ENCODE data around the gene ACP5.
A peak's percentile ranks its signal among the peaks of the same experiment; 100 is the strongest.
"Not testable (repeated sequence)": the region's sequence is repeated elsewhere in the genome, so short reads cannot be mapped to it uniquely, and the experiment has no call there.

ACP5 gene

DNA sequence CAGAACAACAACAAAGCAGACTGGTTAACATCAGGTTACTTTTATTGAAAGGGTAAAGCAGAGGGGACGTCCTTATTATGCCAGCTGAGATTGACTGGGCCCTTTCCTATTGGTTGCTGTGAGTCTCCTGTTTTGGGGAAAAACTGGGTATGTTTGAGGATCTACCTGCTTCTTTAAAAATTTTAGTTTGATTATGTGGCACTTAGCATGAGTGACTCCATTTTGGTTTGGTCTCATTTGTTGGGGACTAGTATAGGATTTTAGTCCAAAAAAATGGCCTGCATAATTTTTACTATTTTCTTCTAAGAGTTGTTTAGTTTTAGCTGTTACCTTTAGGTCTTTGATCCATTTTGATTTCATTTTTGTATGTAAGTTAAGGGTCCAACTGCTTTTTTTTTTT, 34.3 kb upstream of the ACP5 start:
- Histone ChIP-seq H4K20me1 (ENCODE audit: control insufficient read depth, insufficient read depth, low read depth, low read length) (no peaks in the 10 kb centered on the region), H3K79me2 (ENCODE audit: control insufficient read depth, low read length) (peaks cover 5% of the 10 kb centered on the region; the same call in 1 of the 2 replicates), H3K27ac (ENCODE audit: low read depth, low read length) (no peak overlapping the region), H3K4me2 (ENCODE audit: low read length) (no peak overlapping the region), H3K9me2 (replicated peaks; ENCODE audit: control insufficient read depth, low read length) (no peaks in the 10 kb centered on the region), H3K27me3 (ENCODE audit: control insufficient read depth, low read length) (no peaks in the 10 kb centered on the region), H3K4me1 (ENCODE audit: control insufficient read depth, low read length) (no peaks in the 10 kb centered on the region), H3F3A (ENCODE audit: control insufficient read depth, insufficient read depth) (no peaks in the 10 kb centered on the region), H3K9me3 (ENCODE audit: control insufficient read depth, insufficient read depth, low read length) (peaks cover 6% of the 10 kb centered on the region; the same call in 1 of the 2 replicates), H3K36me3 (ENCODE audit: control insufficient read depth, low read length) (peaks cover 24% of the 10 kb centered on the region), H3K4me3 (ENCODE audit: low read length) (no peak overlapping the region)
- TF ChIP-seq, protein P1, sequence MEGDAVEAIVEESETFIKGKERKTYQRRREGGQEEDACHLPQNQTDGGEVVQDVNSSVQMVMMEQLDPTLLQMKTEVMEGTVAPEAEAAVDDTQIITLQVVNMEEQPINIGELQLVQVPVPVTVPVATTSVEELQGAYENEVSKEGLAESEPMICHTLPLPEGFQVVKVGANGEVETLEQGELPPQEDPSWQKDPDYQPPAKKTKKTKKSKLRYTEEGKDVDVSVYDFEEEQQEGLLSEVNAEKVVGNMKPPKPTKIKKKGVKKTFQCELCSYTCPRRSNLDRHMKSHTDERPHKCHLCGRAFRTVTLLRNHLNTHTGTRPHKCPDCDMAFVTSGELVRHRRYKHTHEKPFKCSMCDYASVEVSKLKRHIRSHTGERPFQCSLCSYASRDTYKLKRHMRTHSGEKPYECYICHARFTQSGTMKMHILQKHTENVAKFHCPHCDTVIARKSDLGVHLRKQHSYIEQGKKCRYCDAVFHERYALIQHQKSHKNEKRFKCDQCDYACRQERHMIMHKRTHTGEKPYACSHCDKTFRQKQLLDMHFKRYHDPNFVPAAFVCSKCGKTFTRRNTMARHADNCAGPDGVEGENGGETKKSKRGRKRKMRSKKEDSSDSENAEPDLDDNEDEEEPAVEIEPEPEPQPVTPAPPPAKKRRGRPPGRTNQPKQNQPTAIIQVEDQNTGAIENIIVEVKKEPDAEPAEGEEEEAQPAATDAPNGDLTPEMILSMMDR (IDR thresholded peaks at IDR 0.05; ENCODE audit: low read depth, low read length, poor library complexity, severe bottlenecking): no peak
- no peak for TF ChIP-seq EZH2phosphoT487 (IDR thresholded peaks at IDR 0.05; ENCODE audit: borderline replicate concordance, low read length)

DNA sequence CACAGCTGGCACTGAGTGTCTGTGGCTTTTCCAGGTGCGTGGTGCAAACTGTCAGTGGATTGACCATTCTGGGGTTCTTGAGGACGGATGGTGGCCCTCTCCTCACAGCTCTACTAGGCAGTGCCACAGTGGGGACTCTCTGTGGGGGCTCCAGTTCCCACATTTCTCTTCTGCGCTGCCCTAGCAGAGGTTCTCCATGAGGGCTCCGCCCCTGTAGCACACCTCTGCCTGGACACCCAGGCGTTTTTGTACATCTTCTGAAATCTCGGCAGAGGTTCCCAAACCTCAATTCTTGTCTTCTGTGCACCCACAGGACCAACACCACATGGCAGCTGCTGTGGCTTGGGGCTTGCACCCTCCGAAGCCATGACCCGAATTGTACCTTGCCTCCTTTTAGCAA, 29.0 kb upstream of the ACP5 start:
- Histone ChIP-seq H3K36me3 (ENCODE audit: control insufficient read depth, low read length) (peaks cover 42% of the 10 kb centered on the region), H4K20me1 (ENCODE audit: control insufficient read depth, insufficient read depth, low read depth, low read length) (no peaks in the 10 kb centered on the region)

DNA sequence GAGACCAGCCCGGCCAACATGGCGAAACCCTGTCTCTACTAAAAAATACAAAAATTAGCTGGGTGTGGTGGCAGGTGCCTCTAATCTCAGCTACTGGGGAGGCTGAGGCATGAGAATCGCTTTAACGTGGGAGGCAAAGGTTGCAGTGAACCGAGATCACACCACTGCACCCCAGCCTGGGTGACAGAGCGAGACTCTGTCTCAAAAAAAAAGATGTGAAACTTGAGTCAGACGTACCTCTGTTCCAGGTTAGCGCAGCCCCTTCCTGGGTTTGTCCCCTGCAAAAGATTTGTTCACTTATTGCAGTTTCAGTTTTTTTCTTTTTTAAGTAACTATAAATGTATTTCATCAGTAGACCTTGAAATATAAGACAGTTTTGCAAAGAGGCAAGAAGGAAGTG, 22.3 kb upstream of the ACP5 start:
- not testable (repeated sequence) for H3K27me3 ChIP-seq (ENCODE audit: control insufficient read depth, low read length); H3K9me3 ChIP-seq (ENCODE audit: control insufficient read depth, insufficient read depth, low read length); H4K20me1 ChIP-seq (ENCODE audit: control insufficient read depth, insufficient read depth, low read depth, low read length); H3F3A ChIP-seq (ENCODE audit: control insufficient read depth, insufficient read depth); H3K9me2 ChIP-seq (replicated peaks; ENCODE audit: control insufficient read depth, low read length)
- peaks cover 38% of the 10 kb centered on the region for H3K36me3 ChIP-seq (ENCODE audit: control insufficient read depth, low read length)
- peaks cover 61% of the 10 kb centered on the region for H3K79me2 ChIP-seq (ENCODE audit: control insufficient read depth, low read length)
- peak overlapping the region; percentile 7; the same call in 1 of the 2 replicates for H3K27ac ChIP-seq (ENCODE audit: low read depth, low read length)
- peak overlapping the region; percentile 37; the same call in 1 of the 2 replicates for H3K4me3 ChIP-seq (ENCODE audit: low read length)
- H3K4me2 ChIP-seq (ENCODE audit: low read length): peak overlapping the region; percentile 94
- peaks cover 40% of the 10 kb centered on the region for H3K4me1 ChIP-seq (ENCODE audit: control insufficient read depth, low read length)

More for the DNA sequence above, 29.0 kb upstream of the ACP5 start:
- Histone ChIP-seq H3K4me1 (ENCODE audit: control insufficient read depth, low read length) (no peaks in the 10 kb centered on the region), H3K9me2 (replicated peaks; ENCODE audit: control insufficient read depth, low read length) (no peaks in the 10 kb centered on the region), H3F3A (ENCODE audit: control insufficient read depth, insufficient read depth) (no peaks in the 10 kb centered on the region), H3K4me2 (ENCODE audit: low read length) (no peak overlapping the region), H3K27me3 (ENCODE audit: control insufficient read depth, low read length) (no peaks in the 10 kb centered on the region), H3K79me2 (ENCODE audit: control insufficient read depth, low read length) (peaks cover 25% of the 10 kb centered on the region), H3K9me3 (ENCODE audit: control insufficient read depth, insufficient read depth, low read length) (peaks cover 23% of the 10 kb centered on the region), H3K27ac (ENCODE audit: low read depth, low read length) (no peak overlapping the region), H3K4me3 (ENCODE audit: low read length) (no peak overlapping the region)
- TF ChIP-seq, protein P1 (IDR thresholded peaks at IDR 0.05; ENCODE audit: low read depth, low read length, poor library complexity, severe bottlenecking): no peak
- TF ChIP-seq EZH2phosphoT487 (IDR thresholded peaks at IDR 0.05; ENCODE audit: borderline replicate concordance, low read length): no peak

DNA sequence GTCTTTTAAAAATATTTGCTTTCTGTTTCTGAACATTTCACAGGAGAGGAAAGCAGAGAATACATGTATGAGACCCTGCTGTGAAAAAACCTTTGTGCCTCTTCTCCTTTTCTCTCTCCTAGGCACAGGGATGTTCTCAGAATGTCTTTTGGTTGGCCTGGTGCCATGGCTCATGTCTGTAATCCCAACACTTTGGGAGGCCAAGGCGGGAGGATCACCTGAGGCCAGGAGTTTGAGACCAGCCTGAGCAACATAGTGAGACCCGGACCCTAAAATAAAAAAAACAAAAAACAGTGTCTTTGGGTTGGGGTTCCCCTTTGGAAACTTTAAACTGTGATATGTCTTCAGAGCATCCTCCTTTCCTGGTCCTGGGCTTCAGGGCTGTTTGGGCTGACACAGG, 21.3 kb upstream of the ACP5 start:
- H3K9me2 ChIP-seq (replicated peaks; ENCODE audit: control insufficient read depth, low read length): no peaks in the 10 kb centered on the region
- TF ChIP-seq, protein P1 (IDR thresholded peaks at IDR 0.05; ENCODE audit: low read depth, low read length, poor library complexity, severe bottlenecking): no peak
- no peak for TF ChIP-seq EZH2phosphoT487 (IDR thresholded peaks at IDR 0.05; ENCODE audit: borderline replicate concordance, low read length)
- H3K9me3 ChIP-seq (ENCODE audit: control insufficient read depth, insufficient read depth, low read length): no peaks in the 10 kb centered on the region
- peaks cover 40% of the 10 kb centered on the region for H3K4me1 ChIP-seq (ENCODE audit: control insufficient read depth, low read length)
- H4K20me1 ChIP-seq (ENCODE audit: control insufficient read depth, insufficient read depth, low read depth, low read length): no peaks in the 10 kb centered on the region
- H3K27me3 ChIP-seq (ENCODE audit: control insufficient read depth, low read length): no peaks in the 10 kb centered on the region
- H3K4me2 ChIP-seq (ENCODE audit: low read length): peak overlapping the region; percentile 94
- H3K36me3 ChIP-seq (ENCODE audit: control insufficient read depth, low read length): peaks cover 29% of the 10 kb centered on the region
- H3K4me3 ChIP-seq (ENCODE audit: low read length): peak overlapping the region; percentile 87
- H3F3A ChIP-seq (ENCODE audit: control insufficient read depth, insufficient read depth): no peaks in the 10 kb centered on the region
- peaks cover 54% of the 10 kb centered on the region for H3K79me2 ChIP-seq (ENCODE audit: control insufficient read depth, low read length)
- no peak overlapping the region; the same call in 1 of the 2 replicates for H3K27ac ChIP-seq (ENCODE audit: low read depth, low read length)

Data from DOHH2 (cell line).